Kidney epithelial cell (primary cell): ENCODE results near the gene LCN12. TPM values are rescaled to one million over a fixed set of nuclear protein-coding genes. Genes with fewer than 3 reads are reported as not detected.

Source experiments
- DNase-seq: peaks from one replicate; pipeline ENCODE4 v3.0.0-alpha.2; 2010; ENCODE audit warnings: low read depth
- H3K27me3 ChIP-seq: 2 replicates; pipeline ENCODE4 v1.6.0; 2011; ENCODE audit warnings: low read length; ENCODE audit not compliant: control insufficient read depth, insufficient read depth
- H3K36me3 ChIP-seq: 2 replicates; pipeline ENCODE4 v1.5.1; 2011; ENCODE audit warnings: low read length; ENCODE audit not compliant: control insufficient read depth, insufficient read depth
- H3K4me3 ChIP-seq: 2 replicates; pipeline ENCODE4 v1.5.1; 2011; ENCODE audit warnings: low read depth, mild to moderate bottlenecking, control low read depth, low read length
- total RNA-seq: library from RNA; depleted of rRNA; stranded (reverse); fragments of >200 nt; gene quantifications from 2 replicates; pipeline ENCODE4 v1.2.3, GENCODE V29; 2015
- TF ChIP-seq, protein P1 (sequence below): IDR thresholded peaks from 2 replicates; pipeline ENCODE4 v1.5.1; 2011; ENCODE audit warnings: mild to moderate bottlenecking, moderate library complexity, low read length, control low read depth, inconsistent platforms; ENCODE audit not compliant: insufficient read depth, poor library complexity, severe bottlenecking

Gene LCN12
- total RNA-seq, 1 donor from 2014 or later = 1.2 TPM

DNA sequence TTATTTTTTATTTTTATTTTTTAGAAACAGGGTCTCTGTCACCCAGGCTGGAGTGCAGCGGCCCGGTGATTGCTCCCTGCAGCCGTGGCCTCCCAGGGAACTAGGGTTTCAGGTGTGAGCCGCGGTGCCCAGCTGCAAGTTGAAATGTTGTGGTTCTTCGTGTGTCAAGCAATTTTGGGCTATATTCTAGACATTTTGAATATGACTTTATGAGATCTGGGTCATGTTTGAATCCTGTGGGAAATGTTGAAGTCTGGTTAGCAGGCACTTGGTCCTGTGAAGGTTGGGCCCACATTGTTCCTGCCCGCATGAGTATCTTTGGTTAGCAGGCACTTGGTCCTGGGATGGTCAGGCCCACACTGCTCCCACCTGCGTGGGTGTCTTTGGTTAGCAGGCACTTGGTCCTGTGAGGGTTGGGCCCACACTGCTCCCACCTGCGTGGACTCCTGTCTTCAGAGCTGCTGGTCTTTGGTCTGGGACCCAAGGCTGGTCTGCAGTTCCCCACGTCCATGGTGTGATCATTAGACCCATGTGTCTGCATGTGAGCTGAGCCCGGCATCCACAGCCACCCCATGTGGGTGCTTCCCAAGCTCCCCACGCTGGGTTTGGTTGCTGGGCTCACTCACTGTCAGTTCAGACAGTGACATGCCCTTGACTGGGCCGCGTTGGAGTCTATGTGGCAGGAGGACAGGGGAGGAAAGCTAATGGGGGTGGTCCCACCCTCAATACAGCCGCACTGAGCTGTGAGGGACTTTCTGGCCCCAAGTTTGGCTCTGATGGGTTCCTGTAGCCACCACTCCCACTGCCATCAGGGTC, 14.7 kb upstream of the LCN12 start:
- H3K4me3 ChIP-seq = no peak overlapping the region
- no peak for DNase-seq
- TF ChIP-seq, protein P1, sequence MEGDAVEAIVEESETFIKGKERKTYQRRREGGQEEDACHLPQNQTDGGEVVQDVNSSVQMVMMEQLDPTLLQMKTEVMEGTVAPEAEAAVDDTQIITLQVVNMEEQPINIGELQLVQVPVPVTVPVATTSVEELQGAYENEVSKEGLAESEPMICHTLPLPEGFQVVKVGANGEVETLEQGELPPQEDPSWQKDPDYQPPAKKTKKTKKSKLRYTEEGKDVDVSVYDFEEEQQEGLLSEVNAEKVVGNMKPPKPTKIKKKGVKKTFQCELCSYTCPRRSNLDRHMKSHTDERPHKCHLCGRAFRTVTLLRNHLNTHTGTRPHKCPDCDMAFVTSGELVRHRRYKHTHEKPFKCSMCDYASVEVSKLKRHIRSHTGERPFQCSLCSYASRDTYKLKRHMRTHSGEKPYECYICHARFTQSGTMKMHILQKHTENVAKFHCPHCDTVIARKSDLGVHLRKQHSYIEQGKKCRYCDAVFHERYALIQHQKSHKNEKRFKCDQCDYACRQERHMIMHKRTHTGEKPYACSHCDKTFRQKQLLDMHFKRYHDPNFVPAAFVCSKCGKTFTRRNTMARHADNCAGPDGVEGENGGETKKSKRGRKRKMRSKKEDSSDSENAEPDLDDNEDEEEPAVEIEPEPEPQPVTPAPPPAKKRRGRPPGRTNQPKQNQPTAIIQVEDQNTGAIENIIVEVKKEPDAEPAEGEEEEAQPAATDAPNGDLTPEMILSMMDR = no peak
- H3K27me3 ChIP-seq = no peaks in the 10 kb centered on the region
- H3K36me3 ChIP-seq = peaks cover 1% of the 10 kb centered on the region

DNA sequence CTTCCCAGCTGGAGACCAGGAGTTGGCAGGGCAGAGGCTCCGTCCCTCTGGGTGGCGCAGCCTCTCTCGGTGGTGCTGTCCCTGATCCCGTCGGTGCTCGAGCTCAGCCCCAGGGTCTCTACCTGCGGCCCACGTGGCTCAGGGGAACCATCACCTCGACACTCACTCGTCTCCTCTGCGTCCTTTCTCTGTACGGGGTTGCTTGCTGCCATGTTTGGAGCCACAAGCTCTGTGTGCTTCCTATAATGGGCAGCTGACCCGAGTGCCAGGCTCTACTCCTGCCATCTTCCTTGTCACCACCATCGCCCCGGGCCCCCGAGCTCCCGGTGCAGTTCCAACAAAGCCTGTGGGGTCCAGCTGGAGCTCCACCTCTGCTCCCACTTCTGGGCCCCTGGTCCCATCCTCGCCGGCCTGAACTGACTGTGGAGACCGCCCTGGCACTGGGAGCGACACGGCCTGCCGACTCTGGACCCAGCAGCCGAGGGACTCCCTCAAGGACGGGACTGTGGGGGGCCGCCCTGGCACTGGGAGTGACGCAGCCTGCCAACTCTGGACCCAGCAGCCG, 12.6 kb upstream of the LCN12 start:
- TF ChIP-seq, protein P1 = no peak
- Histone ChIP-seq H3K27me3 (no peaks in the 10 kb centered on the region), H3K4me3 (no peak overlapping the region), H3K36me3 (peaks cover 1% of the 10 kb centered on the region)
- no peak for DNase-seq

DNA sequence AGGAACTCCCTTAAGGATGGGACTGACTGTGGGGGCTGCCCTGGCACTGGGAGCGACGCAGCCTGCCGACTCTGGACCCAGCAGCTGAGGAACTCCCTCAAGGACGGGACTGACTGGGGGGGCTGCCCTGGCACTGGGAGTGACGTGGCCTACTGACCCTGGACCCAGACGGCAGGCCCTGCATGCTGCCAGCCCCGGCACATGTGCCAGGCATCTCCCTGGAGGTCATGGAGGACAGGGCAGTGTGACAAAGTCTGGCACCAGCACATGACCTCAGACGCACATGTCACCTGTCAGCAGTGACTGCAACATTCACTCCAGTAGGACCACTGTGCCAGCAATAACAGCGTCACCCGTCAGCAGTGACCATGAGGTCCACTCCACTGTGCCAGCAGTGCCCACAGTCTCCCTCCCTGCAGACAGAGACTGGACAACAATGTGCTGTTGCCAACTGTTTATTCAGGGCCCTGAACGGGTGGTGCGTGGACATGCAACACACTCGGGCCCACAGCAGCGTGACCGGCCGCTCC, 12.0 kb upstream of the LCN12 start:
- no peak for DNase-seq
- no peaks in the 10 kb centered on the region for H3K27me3 ChIP-seq
- TF ChIP-seq, protein P1 = no peak
- H3K4me3 ChIP-seq = no peak overlapping the region
- peaks cover 1% of the 10 kb centered on the region for H3K36me3 ChIP-seq

DNA sequence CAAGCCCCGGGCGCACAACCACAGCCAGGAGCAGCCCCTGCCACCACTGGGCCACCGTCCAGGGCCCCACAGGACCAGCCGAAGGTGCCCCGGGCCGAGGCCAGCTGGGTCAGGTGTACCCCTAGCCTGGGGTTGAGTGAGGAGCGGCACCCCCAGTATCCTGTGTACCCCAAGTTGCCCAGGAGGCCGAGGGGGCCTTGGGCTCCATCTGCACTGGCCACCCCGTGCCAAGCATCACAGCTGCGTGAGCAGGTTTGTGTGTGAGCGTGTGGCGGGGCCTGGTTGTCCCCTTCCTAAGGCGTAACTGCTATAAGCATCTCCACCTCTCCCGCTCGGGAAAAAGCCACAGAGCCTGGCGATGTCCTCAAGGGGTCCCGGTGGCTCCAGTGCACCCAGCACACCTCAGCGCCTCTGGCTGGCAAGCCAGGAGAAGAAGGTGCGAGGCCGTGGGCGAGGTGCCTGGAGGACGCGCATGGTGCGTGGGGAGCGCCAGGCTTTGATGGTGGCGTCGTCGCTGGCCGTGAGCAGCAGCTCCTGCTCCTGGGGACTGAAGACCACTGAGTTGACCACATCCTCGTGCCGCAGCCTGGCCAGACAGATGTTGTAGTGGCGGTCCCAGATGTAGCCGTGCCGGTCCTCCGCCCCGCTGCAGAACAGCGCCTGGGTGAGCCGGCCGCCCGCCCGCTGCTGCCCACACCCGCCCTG, 11.4 kb upstream of the LCN12 start:
- DNase-seq = no peak
- peaks cover 1% of the 10 kb centered on the region for H3K36me3 ChIP-seq
- no peaks in the 10 kb centered on the region for H3K27me3 ChIP-seq
- TF ChIP-seq, protein P1 = no peak
- H3K4me3 ChIP-seq = no peak overlapping the region

DNA sequence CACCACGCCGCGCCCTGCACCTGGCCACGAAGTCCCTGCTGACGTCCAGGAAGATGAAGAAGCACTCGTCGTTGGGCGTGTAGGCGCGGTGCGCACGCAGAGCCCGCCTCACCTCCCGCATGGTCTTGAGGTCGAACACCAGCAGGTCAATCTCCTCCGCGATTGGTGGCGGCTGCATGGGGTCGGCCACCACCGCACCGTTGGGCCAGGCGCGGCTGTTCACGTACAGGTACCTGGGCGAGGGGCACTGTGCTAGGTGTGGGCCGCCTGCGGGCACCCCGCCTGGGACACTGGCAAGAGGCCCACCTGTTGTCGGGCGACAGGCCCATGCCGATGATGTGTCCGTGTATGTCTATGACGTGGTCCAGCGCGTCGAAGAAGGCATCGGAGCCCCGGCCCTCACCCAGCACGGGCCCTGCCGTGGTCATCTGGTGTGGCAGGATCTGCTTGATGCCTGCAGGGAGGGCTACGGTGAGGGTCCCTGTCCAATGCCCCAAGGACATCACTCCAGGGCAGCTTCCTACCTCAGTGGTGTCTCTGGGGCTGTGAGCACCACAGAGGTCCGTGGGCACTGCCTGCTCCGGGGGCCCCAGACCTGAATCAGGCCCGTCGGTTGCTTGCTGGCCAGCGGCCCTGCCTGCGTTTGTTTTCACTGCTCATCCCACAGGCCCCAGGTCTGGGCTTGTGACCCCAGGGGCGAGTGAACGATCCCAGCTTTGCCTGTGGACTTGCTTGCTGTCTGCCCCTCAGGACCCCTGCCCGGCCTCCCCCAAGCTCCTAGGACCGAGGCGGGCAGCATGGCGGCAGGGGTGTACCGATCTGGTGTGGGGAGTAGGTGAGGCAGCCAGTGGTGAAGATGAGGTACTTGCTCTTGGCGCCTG, 10.6 kb upstream of the LCN12 start:
- Histone ChIP-seq H3K36me3 (peaks cover 1% of the 10 kb centered on the region), H3K4me3 (no peak overlapping the region), H3K27me3 (no peaks in the 10 kb centered on the region)
- DNase-seq = no peak
- TF ChIP-seq, protein P1 = no peak
